Osteoblast (primary cell): ENCODE results near the gene DLGAP1. TPM values are rescaled to one million over a fixed set of nuclear protein-coding genes. Genes with fewer than 3 reads are reported as not detected.

Source experiments
- DNase-seq: peaks from one replicate; pipeline ENCODE4 v3.0.0; 2011; ENCODE audit warnings: low spot score, mixed read lengths; ENCODE audit not compliant: insufficient read length; ENCODE audit errors: missing footprints
- H2AFZ ChIP-seq: 2 replicates; pipeline ENCODE4 v1.6.0; 2011; ENCODE audit warnings: mild to moderate bottlenecking, low read length
- H3K27ac ChIP-seq: 2 replicates; pipeline ENCODE4 v1.5.1; 2011; ENCODE audit warnings: mild to moderate bottlenecking, low read depth, low read length, moderate library complexity
- H3K27me3 ChIP-seq: 2 replicates; pipeline ENCODE4 v1.6.0; 2012; ENCODE audit warnings: mild to moderate bottlenecking, control low read depth, inconsistent platforms, low read length, moderate library complexity; ENCODE audit not compliant: insufficient read depth
- H3K36me3 ChIP-seq: 2 replicates; pipeline ENCODE4 v1.5.1; 2011; ENCODE audit warnings: mild to moderate bottlenecking, low read length, control low read depth, moderate library complexity; ENCODE audit not compliant: insufficient read depth
- H3K4me1 ChIP-seq: 2 replicates; pipeline ENCODE4 v1.5.1; 2011; ENCODE audit warnings: mild to moderate bottlenecking, low read length, control low read depth, moderate library complexity; ENCODE audit not compliant: insufficient read depth
- H3K4me2 ChIP-seq: 2 replicates; pipeline ENCODE4 v1.6.0; 2011; ENCODE audit warnings: mild to moderate bottlenecking, low read length; ENCODE audit not compliant: insufficient read depth
- H3K4me3 ChIP-seq: fragments of 200-600 bp; sonication (generic); 3 replicates; pipeline ENCODE4 v1.5.1; 2012; ENCODE audit warnings: mild to moderate bottlenecking, low read length, inconsistent platforms; ENCODE audit not compliant: insufficient read depth
- H3K79me2 ChIP-seq: 2 replicates; pipeline ENCODE4 v1.6.0; 2012; ENCODE audit warnings: mild to moderate bottlenecking, low read length, control low read depth, inconsistent platforms; ENCODE audit not compliant: insufficient read depth
- H3K9me3 ChIP-seq: 2 replicates; pipeline ENCODE4 v1.5.1; 2011; ENCODE audit warnings: low read depth, low read length, control low read depth
- H4K20me1 ChIP-seq: 2 replicates; pipeline ENCODE4 v1.6.0; 2012; ENCODE audit warnings: mild to moderate bottlenecking, low read length, control low read depth; ENCODE audit not compliant: insufficient read depth
- CTCF ChIP-seq: IDR thresholded peaks from 2 replicates; pipeline ENCODE4 v1.5.1; 2011; ENCODE audit warnings: mild to moderate bottlenecking, low read depth, low read length, moderate library complexity; ENCODE audit errors: extremely low read depth
- total RNA-seq: library from RNA; depleted of rRNA; stranded (reverse); fragments of >200 nt; gene quantifications from 2 replicates; pipeline ENCODE4 v1.2.3, GENCODE V29; 2012

The DLGAP1 gene
- total RNA-seq, 1 donor, result not detected

DNA sequence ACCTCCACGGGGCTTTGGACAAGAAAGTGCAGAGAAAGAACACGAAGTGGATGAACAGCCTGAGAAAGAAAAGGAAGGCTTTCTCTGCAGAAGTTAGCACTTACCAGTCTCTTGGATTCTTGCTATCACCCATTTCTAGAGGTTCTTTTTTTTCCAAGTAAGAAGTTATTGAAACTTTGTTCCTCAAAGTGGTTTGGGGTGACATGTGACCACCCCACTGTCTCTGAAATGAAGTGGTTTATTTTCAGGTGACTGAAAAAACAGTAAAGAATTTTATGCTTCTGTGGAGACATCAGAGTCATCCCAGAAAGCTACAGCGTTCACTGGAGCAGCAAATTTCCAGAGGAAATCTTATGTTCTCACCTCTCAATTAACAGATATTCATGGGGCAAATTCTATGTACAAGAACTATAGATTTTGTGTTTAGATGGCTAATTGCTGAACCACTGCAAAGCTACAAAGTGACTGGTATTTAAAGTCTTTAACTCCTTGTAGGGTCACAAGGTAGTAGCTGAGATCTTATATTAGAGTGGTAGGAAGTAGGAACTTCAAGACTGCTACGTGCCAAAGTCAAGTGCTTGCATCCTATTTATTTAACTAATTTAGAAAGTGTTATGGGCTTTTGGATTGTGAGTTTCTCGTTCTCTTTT is 737.6 kb downstream of the DLGAP1 start:
- Histone ChIP-seq H3K9me3 (no peaks in the 10 kb centered on the region), H3K4me2 (no peak overlapping the region), H3K27ac (no peak overlapping the region), H3K79me2 (no peaks in the 10 kb centered on the region), H3K36me3 (no peaks in the 10 kb centered on the region), H2AFZ (no peak overlapping the region), H3K4me1 (no peaks in the 10 kb centered on the region), H3K27me3 (peaks cover 11% of the 10 kb centered on the region), H3K4me3 (no peak overlapping the region), H4K20me1 (no peaks in the 10 kb centered on the region)
- DNase-seq, result peak; percentile 21
- no peak for TF ChIP-seq CTCF

- Histone ChIP-seq H3K4me1 (no peaks in the 10 kb centered on the region), H3K79me2 (no peaks in the 10 kb centered on the region), H3K9me3 (no peaks in the 10 kb centered on the region), H4K20me1 (no peaks in the 10 kb centered on the region), H3K36me3 (no peaks in the 10 kb centered on the region), H3K27me3 (peaks cover 5% of the 10 kb centered on the region), H3K27ac (no peak overlapping the region), H2AFZ (no peak overlapping the region), H3K4me2 (no peak overlapping the region), H3K4me3 (no peak overlapping the region)
- TF ChIP-seq CTCF, result no peak
- no peak for DNase-seq
Measured at GRCh38 chr18:3716116-3716660, 738.9 kb downstream of the DLGAP1 start.

DNA sequence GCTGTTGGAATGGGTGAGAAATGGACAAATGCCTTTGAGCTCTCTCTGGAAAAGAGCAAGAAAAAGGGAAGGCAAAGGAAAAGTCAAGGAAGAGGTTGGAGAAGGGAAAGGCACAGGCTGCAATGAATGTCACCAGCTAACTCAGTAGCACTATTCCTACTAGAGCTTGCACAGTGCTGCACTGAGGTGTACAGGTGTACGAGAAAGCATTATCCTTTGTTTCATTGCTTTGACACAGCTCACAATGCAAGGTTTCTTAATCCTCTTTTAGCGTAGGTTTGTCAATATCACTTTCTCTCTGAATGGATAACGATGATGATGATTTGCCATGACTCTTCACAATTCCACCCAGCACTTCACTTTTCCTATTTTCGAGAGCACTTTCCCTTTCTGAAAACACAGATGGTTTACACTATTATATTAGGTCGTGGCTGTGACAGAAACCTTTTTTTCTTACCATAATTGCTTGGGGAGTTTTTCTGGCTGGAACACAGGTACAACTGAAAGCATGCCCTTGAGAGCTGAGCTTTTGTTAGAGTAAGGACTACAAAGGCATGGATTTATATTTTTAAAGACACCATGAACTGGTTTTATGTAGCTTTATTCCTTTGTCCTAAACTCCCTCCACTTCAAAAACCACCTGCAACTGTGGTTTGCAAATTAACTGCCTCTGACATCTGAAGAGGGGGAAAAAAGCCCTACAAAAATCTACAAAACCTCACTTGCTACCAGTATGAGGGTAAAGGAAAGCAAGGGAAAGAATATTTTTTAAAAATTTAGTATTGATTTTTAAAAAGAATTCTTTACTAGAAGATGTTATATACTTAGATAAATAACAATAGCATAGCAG is 739.7 kb downstream of the DLGAP1 start:
- Histone ChIP-seq H2AFZ (no peak overlapping the region), H3K9me3 (no peaks in the 10 kb centered on the region), H3K4me3 (no peak overlapping the region), H3K27me3 (peaks cover 3% of the 10 kb centered on the region), H3K79me2 (no peaks in the 10 kb centered on the region), H3K4me1 (no peaks in the 10 kb centered on the region), H3K27ac (no peak overlapping the region), H3K36me3 (no peaks in the 10 kb centered on the region), H4K20me1 (no peaks in the 10 kb centered on the region), H3K4me2 (no peak overlapping the region)
- TF ChIP-seq CTCF, result no peak
- DNase-seq, result peak; percentile 62

- H3K4me3 ChIP-seq, result no peak overlapping the region
- H3K79me2 ChIP-seq, result no peaks in the 10 kb centered on the region
- DNase-seq, result peak; percentile 81
- no peak overlapping the region for H2AFZ ChIP-seq
- H3K4me1 ChIP-seq, result no peaks in the 10 kb centered on the region
- H3K4me2 ChIP-seq, result no peak overlapping the region
- H3K9me3 ChIP-seq, result no peaks in the 10 kb centered on the region
- H3K36me3 ChIP-seq, result no peaks in the 10 kb centered on the region
- H4K20me1 ChIP-seq, result no peaks in the 10 kb centered on the region
- H3K27me3 ChIP-seq, result peaks cover 11% of the 10 kb centered on the region
- no peak for TF ChIP-seq CTCF
- no peak overlapping the region for H3K27ac ChIP-seq
Measured at GRCh38 chr18:3713708-3714107, 741.4 kb downstream of the DLGAP1 start.
